Caco-2 (cell line): Measurements from ENCODE around the gene FBXO46. TPM values are rescaled to one million over a fixed set of nuclear protein-coding genes. Genes with fewer than 3 reads are reported as not detected.

ENCODE experiments used
- BruUV-seq: library from RNA; stranded (reverse); fragments of 400-500 nt; replicated peaks from 2 replicates; lab custom pipeline; 2021; lab: Mats Ljungman, UMichigan
- CTCF ChIA-PET: fragments of 300-600 bp; sonication (Branson Sonifier 250); formaldehyde crosslinking; loops from one replicate; lab custom pipeline; 2022; ENCODE audit warnings: antibody characterized with exemption; lab: Charles Lee
- POLR2A ChIA-PET: fragments of 300-600 bp; sonication (Branson Sonifier 250); formaldehyde crosslinking; loops from one replicate; lab custom pipeline; 2022; ENCODE audit warnings: antibody characterized with exemption; lab: Charles Lee
- DNase-seq, 2 experiments: peaks; one replicate each; pipeline versions ENCODE4 v3.0.0 to v3.0.0-alpha.2; 2020 to 2022
- H3K27me3 ChIP-seq: replicated peaks from 2 replicates; pipeline ENCODE4 v1.6.0; 2011; ENCODE audit warnings: low read length; ENCODE audit not compliant: control insufficient read depth, insufficient read depth
- H3K36me3 ChIP-seq: 2 replicates; pipeline ENCODE4 v1.5.1; 2011; ENCODE audit warnings: low read length; ENCODE audit not compliant: control insufficient read depth, insufficient read depth
- H3K4me1 ChIP-seq: fragments of 250-450 bp; sonication (Bioruptor Pico); 2 replicates; pipeline ENCODE4 v1.5.1; 2020; ENCODE audit warnings: mild to moderate bottlenecking
- H3K4me3 ChIP-seq: 2 replicates; pipeline ENCODE4 v1.5.1; 2011; ENCODE audit warnings: low read depth, mild to moderate bottlenecking, control low read depth, low read length
- H3K9me3 ChIP-seq: fragments of 250-450 bp; sonication (Bioruptor Pico); 2 replicates; pipeline ENCODE4 v1.5.1; 2020; ENCODE audit warnings: mild to moderate bottlenecking, moderate library complexity
- H3K27ac Mint-ChIP-seq: one replicate; pipeline ENCODE4 v1.8.0; 2022; ENCODE audit warnings: mixed read lengths; ENCODE audit not compliant: unreplicated experiment
- H3K27me3 Mint-ChIP-seq: one replicate; pipeline ENCODE4 v1.8.0; 2022; ENCODE audit warnings: mixed read lengths; ENCODE audit not compliant: insufficient read depth, unreplicated experiment
- H3K36me3 Mint-ChIP-seq: one replicate; pipeline ENCODE4 v1.8.0; 2022; ENCODE audit warnings: mild to moderate bottlenecking, mixed read lengths; ENCODE audit not compliant: insufficient read depth, unreplicated experiment
- H3K4me1 Mint-ChIP-seq: one replicate; pipeline ENCODE4 v1.8.0; 2022; ENCODE audit warnings: low read depth, mixed read lengths; ENCODE audit not compliant: unreplicated experiment
- H3K4me3 Mint-ChIP-seq: one replicate; pipeline ENCODE4 v1.8.0; 2022; ENCODE audit warnings: mild to moderate bottlenecking, moderate library complexity, mixed read lengths; ENCODE audit not compliant: unreplicated experiment
- H3K9me3 Mint-ChIP-seq: one replicate; pipeline ENCODE4 v1.8.0; 2022; ENCODE audit warnings: mixed read lengths; ENCODE audit not compliant: unreplicated experiment
- intact Hi-C: fragments of 100-400 bp; cut with micrococcal nuclease; formaldehyde crosslinking; loops from one replicate; pipeline ENCODE4 v1.10.0; 2022; ENCODE audit not compliant: unreplicated experiment
- total RNA-seq: library from RNA; stranded (reverse); gene quantifications from 2 replicates; pipeline ENCODE4 v1.2.3, GENCODE V29; 2022
- TF ChIP-seq, protein P1 (sequence below), 2 experiments: fragments of 200-600 bp in 1 of 2; IDR thresholded peaks; 1 replicate in 1 of 2; 2 replicates in 1 of 2; pipeline versions ENCODE4 v1.5.1 to v1.8.0; 2011 to 2022; ENCODE audit warnings: antibody characterized with exemption in 1 of 2, control low read depth in 1 of 2, inconsistent platforms in 1 of 2, low read depth in 1 of 2, low read length in 1 of 2, mild to moderate bottlenecking in 1 of 2, moderate library complexity in 1 of 2; ENCODE audit not compliant: insufficient read depth in 1 of 2, severe bottlenecking in 1 of 2, unreplicated experiment in 1 of 2

FBXO46 gene
- total RNA-seq, 1 experiment from 2014 or later: 31.0 TPM

DNA sequence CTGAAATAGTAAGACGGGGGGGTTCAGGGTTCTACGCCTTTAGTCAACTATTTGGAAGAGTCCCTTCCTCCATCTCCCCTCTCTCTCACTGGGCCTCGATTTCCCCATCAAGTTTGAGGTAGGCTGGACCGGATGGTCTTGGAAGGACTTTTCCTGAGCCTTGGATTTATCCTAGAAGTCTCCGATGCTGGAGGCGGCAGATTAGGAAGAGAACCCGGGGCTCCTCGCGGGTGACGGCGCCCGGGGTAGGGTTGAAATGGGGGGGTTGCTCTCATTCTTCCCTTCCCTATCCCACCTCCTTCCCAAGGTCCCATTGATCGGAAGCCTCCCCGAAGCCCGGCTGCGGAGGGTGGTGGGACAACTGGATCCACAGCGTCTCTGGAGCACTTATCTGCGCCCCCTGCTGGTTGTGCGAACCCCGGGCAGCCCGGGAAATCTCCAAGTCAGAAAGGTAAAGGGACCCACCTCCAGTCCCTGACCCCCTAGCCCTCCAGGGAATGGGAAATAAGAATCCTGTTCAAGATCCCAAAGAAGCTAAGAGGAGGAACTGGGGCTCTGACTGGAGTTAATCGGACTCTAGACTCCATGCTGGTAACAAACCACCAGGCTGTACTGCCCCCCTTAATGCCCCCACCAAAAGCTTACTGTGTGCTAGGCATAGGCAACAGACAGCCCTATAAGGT, 37.4 kb downstream of the FBXO46 start:
- TF ChIP-seq, protein P1, sequence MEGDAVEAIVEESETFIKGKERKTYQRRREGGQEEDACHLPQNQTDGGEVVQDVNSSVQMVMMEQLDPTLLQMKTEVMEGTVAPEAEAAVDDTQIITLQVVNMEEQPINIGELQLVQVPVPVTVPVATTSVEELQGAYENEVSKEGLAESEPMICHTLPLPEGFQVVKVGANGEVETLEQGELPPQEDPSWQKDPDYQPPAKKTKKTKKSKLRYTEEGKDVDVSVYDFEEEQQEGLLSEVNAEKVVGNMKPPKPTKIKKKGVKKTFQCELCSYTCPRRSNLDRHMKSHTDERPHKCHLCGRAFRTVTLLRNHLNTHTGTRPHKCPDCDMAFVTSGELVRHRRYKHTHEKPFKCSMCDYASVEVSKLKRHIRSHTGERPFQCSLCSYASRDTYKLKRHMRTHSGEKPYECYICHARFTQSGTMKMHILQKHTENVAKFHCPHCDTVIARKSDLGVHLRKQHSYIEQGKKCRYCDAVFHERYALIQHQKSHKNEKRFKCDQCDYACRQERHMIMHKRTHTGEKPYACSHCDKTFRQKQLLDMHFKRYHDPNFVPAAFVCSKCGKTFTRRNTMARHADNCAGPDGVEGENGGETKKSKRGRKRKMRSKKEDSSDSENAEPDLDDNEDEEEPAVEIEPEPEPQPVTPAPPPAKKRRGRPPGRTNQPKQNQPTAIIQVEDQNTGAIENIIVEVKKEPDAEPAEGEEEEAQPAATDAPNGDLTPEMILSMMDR (IDR thresholded peaks at IDR 0.05; ENCODE audit: insufficient read depth in 1 of 2, low read depth in 1 of 2, low read length in 1 of 2, severe bottlenecking in 1 of 2, unreplicated experiment in 1 of 2): peak; percentile 88 to 97
- ChIA-PET CTCF (interaction anchor here (0.5 to 3.9 kb wide), 19 partner anchors 11 to 548 kb away, joined by 3 to 46 read pairs (median 8); partner anchors contain the start of genes FBXO46, GIPR and SIX5), POLR2A (interaction anchor here (0.6 to 3.7 kb wide), 7 partner anchors 14 to 292 kb away, joined by 4 to 56 read pairs (median 8); partner anchors contain the start of genes OPA3 and SIX5)
- BruUV-seq: TSS peak; percentile 52
- Histone ChIP-seq H3K36me3 (peaks cover 5% of the 10 kb centered on the region), H3K27me3 (no peaks in the 10 kb centered on the region), H3K9me3 (no peaks in the 10 kb centered on the region), H3K4me3 (peak overlapping the region; percentile 95), H3K4me1 (peaks cover 4% of the 10 kb centered on the region; the same call in 1 of the 2 replicates)
- peaks cover 50% of the 10 kb centered on the region for H3K36me3 Mint-ChIP-seq
- DNase-seq: peak; percentile 87 to 90
- intact Hi-C loops: loop anchor here (1.0 to 2.0 kb wide), 2 partner anchors 77 to 108 kb away; partner anchors contain the start of gene OPA3
- H3K4me3 Mint-ChIP-seq: peak overlapping the region; percentile 83
- no peaks in the 10 kb centered on the region for H3K27me3 Mint-ChIP-seq
- no peaks in the 10 kb centered on the region for H3K4me1 Mint-ChIP-seq
- H3K9me3 Mint-ChIP-seq: no peaks in the 10 kb centered on the region
- H3K27ac Mint-ChIP-seq: peak overlapping the region; percentile 82

GRCh38 chr19:45692187-45693105, 38.2 kb downstream of the FBXO46 start, which contains the start of gene QPCTL:
Gene QPCTL, plus strand, starts transcription at chr19:45692666. Its CDS starts 38 bp downstream, at chr19:45692704.
- peak within 1 kb of the TSS; percentile 95 for H3K4me3 ChIP-seq
- H3K27me3 Mint-ChIP-seq: no peaks in the 10 kb centered on the region
- H3K4me1 Mint-ChIP-seq: no peaks in the 10 kb centered on the region
- ChIA-PET CTCF (interaction anchor here (1.0 to 3.9 kb wide), 21 partner anchors 10 to 214 kb away, joined by 3 to 46 read pairs (median 8); partner anchors contain the start of genes FBXO46, GIPR, SIX5 and SYMPK), POLR2A (interaction anchor here (0.5 to 3.7 kb wide), 20 partner anchors 10 to 1142 kb away, joined by 3 to 56 read pairs (median 4); partner anchors contain the start of genes BLOC1S3, DMPK, DMWD and FBXO46)
- H3K27ac Mint-ChIP-seq: peak within 1 kb of the TSS; percentile 93
- peak; percentile 98 to 99 for DNase-seq
- H3K27me3 ChIP-seq: no peaks in the 10 kb centered on the region
- H3K4me3 Mint-ChIP-seq: peak within 1 kb of the TSS; percentile 83
- BruUV-seq: no TSS peak
- H3K9me3 ChIP-seq: no peaks in the 10 kb centered on the region
- peaks cover 54% of the 10 kb centered on the region for H3K36me3 Mint-ChIP-seq
- H3K36me3 ChIP-seq: peaks cover 9% of the 10 kb centered on the region
- H3K9me3 Mint-ChIP-seq: no peaks in the 10 kb centered on the region
- TF ChIP-seq, protein P1 (IDR thresholded peaks at IDR 0.05; ENCODE audit: insufficient read depth in 1 of 2, low read depth in 1 of 2, low read length in 1 of 2, severe bottlenecking in 1 of 2, unreplicated experiment in 1 of 2): no peak
- intact Hi-C loops: loop anchor here (1.0 to 2.0 kb wide), 4 partner anchors 15 to 108 kb away; partner anchors contain the start of gene OPA3
- H3K4me1 ChIP-seq: peaks cover 4% of the 10 kb centered on the region; the same call in 1 of the 2 replicates
